HG03060 (cell line): Measurements from ENCODE around the gene ADARB1.

Experiments used
- ATAC-seq: cut with Tn5 transposase; IDR thresholded peaks from one replicate; pipeline ENCODE4 v1.9.1; 2021; ENCODE audit warnings: low read depth, moderate number of reproducible peaks; ENCODE audit not compliant: unreplicated experiment

ADARB1 gene

GRCh38 chr21:45037986-45038385 lies 36.4 kb upstream of the ADARB1 start:
- ATAC-seq = no peak

GRCh38 chr21:45039317-45040156 lies 34.8 kb upstream of the ADARB1 start:
- ATAC-seq = no peak

GRCh38 chr21:45040157-45040711 lies 34.1 kb upstream of the ADARB1 start:
- no peak for ATAC-seq

GRCh38 chr21:45040739-45041138 lies 33.6 kb upstream of the ADARB1 start:
- no peak for ATAC-seq

GRCh38 chr21:45041351-45041805 lies 33.0 kb upstream of the ADARB1 start:
- ATAC-seq = no peak

- no peak for ATAC-seq
These were observed 32.3 kb upstream of the ADARB1 start for GRCh38 chr21:45041984-45042663.

- no peak for ATAC-seq
These were observed 31.7 kb upstream of the ADARB1 start for GRCh38 chr21:45042664-45043161.

GRCh38 chr21:45043541-45044020 lies 30.8 kb upstream of the ADARB1 start:
- no peak for ATAC-seq

GRCh38 chr21:45045481-45045880 lies 28.9 kb upstream of the ADARB1 start:
- ATAC-seq = no peak

- ATAC-seq = no peak
These were observed 27.1 kb upstream of the ADARB1 start for GRCh38 chr21:45047257-45047656.

- ATAC-seq = no peak
These were observed 26.2 kb upstream of the ADARB1 start for GRCh38 chr21:45048026-45048698.

GRCh38 chr21:45048968-45049367 lies 25.4 kb upstream of the ADARB1 start:
- ATAC-seq = no peak

- no peak for ATAC-seq
These were observed 24.6 kb upstream of the ADARB1 start for GRCh38 chr21:45049714-45050344.

- ATAC-seq = no peak
These were observed 24.0 kb upstream of the ADARB1 start for GRCh38 chr21:45050345-45050796.

- no peak for ATAC-seq
These were observed 23.4 kb upstream of the ADARB1 start for GRCh38 chr21:45050797-45051489.

GRCh38 chr21:45051580-45052434 lies 22.6 kb upstream of the ADARB1 start:
- no peak for ATAC-seq

- ATAC-seq = no peak
These were observed 21.4 kb upstream of the ADARB1 start for GRCh38 chr21:45052960-45053359.

GRCh38 chr21:45053561-45054226 lies 20.7 kb upstream of the ADARB1 start:
- no peak for ATAC-seq
